T-helper 22 cell (primary cell): Measurements from ENCODE around the gene DOLPP1.

Experiments
- DNase-seq: peaks from one replicate; pipeline ENCODE4 v3.0.0-alpha.2; 2020; ENCODE audit warnings: low read depth

DOLPP1 gene

GRCh38 chr9:129139233-129139992, 58.5 kb downstream of the DOLPP1 start:
- peak; percentile 55 for DNase-seq

GRCh38 chr9:129139993-129140396, 59.1 kb downstream of the DOLPP1 start:
- peak; percentile 80 for DNase-seq
